Left kidney (tissue), 2 donors: ENCODE data around the gene CLEC4A. TPM values are rescaled to one million over a fixed set of nuclear protein-coding genes. Genes with fewer than 3 reads are reported as not detected.
"Not testable (repeated sequence)": the region's sequence is repeated elsewhere in the genome, so short reads cannot be mapped to it uniquely, and the experiment has no call there.

Experiments used
- DNase-seq: peaks from one replicate; pipeline ENCODE4 v3.0.0-alpha.2; 2013
- polyA plus RNA-seq: library from polyadenylated mRNA; unstranded; fragments of 120-200 nt; gene quantifications from one replicate; pipeline ENCODE4 v1.2.1, GENCODE V29; 2013; ENCODE audit not compliant: insufficient read length

Gene CLEC4A
- polyA plus RNA-seq, 1 donor: 3.5 TPM

GRCh38 chr12:8133636-8134397 lies 10.4 kb downstream of the CLEC4A start:
- not testable (repeated sequence) for DNase-seq

DNA sequence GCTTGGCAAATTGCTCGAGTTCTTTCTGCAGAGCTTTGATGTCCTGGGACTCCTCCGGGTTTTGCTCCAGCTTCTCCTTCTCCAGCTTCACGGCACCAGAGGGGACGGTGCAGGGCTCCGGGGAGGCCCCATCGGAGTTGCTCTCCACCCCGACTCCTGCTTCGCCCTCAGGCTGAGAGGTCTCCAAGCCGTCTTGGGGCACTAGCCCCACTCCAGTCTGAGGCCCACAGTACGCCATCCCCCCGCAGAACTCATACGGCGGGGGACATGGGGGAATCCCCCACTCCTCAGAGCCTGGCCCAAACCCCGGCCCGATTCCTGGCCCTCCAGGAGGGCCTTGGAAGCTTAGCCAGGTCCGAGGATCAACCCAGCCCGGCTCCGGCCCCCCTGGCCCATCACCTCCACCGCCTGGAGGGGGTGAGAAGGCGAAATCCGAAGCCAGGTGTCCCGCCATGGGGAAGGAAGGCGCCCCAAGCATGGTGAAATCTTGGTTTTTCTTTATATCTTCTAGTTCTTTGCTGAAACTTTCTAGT lies 11.0 kb downstream of the CLEC4A start:
- not testable (repeated sequence) for DNase-seq

DNA sequence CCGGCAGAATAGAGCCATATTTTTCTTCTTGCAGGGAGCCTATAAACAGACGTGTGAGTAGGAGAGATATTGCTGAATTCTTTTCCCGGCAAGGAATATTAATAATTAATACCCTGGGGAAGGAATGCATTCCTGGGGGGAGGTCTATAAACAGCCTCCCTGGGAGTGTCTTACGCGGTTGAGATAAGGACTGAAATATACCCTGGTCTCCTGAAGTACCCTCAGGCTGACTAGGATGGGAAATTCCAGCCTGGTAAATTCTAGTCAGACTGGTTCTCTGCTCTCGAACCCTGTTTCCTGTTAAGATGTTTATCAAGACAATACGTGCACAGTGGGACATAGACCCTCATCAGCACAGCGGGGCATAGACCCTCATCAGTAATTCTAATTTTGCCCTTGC lies 18.2 kb downstream of the CLEC4A start:
- not testable (repeated sequence) for DNase-seq

DNA sequence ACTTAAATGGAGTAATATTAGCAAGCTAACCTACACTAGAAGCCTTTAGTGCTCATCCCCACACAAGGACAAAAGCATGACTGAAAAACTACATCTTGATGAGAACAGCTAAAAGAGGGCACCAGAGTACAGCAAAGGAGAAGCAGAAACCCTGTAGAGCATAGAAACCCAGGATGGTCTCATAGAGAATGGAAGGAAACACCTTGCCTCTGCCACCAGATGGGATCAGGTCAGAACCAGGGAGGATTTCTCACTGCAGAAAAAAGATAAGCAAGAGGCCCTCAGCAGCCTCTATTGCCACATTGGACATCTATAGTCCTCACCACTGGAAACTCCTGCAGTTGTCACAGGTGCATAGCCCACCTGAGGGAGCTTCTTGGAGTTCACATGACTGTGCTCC lies 19.8 kb downstream of the CLEC4A start:
- DNase-seq: no peak

GRCh38 chr12:8145754-8146441 lies 22.5 kb downstream of the CLEC4A start:
- no peak for DNase-seq

DNA sequence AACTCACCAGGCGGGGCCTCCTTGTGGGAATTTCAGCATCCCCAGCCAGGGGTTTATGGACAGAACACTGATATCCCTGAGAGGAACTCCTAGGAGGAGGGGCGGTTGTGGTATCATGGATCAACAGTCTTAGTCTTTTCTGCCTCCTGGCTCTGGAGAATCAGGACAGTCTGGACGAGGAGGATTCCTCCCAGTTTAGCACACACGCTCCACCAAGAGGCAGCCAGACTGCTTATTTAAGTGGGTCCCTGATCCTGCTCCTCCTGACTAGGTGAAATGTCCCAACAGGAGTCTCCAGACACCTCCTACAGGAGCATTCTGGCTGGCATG lies 23.0 kb downstream of the CLEC4A start:
- no peak for DNase-seq

GRCh38 chr12:8154526-8154925 lies 31.1 kb downstream of the CLEC4A start:
- no peak for DNase-seq

DNA sequence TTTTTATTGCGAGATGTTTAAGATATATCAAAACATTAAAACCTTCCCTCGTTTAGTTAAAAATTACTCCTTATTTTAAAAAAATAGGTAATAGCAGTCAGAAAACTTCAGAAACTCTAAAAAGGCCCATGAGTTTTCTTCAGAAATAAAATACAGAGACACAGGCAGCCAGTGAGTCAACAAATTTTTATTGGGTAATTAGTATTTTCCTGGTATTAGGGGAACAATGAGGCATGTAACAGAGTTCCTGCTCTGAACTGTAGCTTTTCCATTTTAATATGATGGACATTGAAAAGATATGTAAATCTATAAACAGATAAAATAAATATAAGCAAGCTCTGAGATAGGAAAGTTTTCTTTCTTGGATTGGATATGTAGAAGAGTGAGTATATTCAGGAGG lies 33.0 kb downstream of the CLEC4A start:
- no peak for DNase-seq

DNA sequence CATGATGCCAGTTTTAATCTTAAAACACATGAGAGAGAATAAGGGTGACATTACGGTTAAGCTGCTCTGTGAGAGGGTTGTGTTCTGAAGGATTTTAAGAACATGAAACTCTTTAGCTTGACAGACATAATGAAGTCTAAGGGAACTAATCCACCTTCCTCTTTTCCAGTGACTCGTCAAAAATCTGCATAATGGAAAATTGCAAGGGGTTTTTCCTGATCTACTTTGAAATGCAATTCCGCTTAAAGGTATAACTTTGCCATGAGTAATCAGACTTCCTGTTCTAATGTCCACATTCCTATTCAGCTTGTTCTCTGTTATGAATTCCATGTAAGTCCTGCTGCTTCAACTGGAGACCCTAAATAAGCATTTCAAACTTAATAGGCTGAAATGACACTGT lies 33.4 kb downstream of the CLEC4A start, which contains the start of gene ZNF705A:
Gene ZNF705A, plus strand, starts transcription at position 171 of the 400 bp plus-strand sequence. CDS start 15,611 bp downstream, outside the sequence.
- no peak for DNase-seq

DNA sequence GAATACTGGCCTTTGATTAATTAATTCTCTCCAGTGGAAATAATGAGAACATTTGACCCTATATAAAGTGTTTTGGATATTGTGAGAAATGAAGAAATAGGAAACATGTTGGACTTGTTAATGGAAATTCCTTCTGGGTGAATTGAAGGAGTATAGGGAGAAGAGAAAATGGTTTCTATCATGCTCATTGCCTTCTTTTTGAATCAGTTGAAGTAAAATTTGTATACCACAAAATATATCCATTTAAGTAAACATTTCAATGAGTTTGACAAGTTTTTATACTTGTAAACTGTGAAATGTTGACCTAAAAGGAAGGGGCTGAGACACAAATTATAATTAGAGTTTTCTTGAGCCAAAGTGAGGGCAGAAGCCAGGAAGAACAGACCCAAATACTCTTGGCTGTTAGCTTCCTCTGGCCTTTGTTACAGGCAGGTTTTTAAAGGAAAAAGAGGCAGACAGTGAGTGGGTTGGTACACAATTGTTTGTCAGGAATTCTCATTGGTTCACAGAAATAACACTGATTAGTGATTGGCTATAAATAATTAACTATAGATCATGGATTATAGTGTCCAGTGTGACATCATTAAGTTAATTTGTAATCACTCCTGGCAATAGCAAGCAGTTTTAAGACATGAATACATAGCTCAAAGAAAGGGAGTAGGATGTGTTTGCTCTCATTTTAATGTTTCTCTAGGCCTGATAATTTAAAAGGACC lies 34.2 kb downstream of the CLEC4A start:
- DNase-seq: no peak

GRCh38 chr12:8172911-8173310 lies 49.5 kb downstream of the CLEC4A start:
- DNase-seq: not testable (repeated sequence)

GRCh38 chr12:8179989-8180585 lies 56.7 kb downstream of the CLEC4A start:
- peak; percentile 50 for DNase-seq

- not testable (repeated sequence) for DNase-seq
Observed at GRCh38 chr12:8181271-8181670, 57.9 kb downstream of the CLEC4A start.

GRCh38 chr12:8182923-8183322 lies 59.5 kb downstream of the CLEC4A start:
- not testable (repeated sequence) for DNase-seq

DNA sequence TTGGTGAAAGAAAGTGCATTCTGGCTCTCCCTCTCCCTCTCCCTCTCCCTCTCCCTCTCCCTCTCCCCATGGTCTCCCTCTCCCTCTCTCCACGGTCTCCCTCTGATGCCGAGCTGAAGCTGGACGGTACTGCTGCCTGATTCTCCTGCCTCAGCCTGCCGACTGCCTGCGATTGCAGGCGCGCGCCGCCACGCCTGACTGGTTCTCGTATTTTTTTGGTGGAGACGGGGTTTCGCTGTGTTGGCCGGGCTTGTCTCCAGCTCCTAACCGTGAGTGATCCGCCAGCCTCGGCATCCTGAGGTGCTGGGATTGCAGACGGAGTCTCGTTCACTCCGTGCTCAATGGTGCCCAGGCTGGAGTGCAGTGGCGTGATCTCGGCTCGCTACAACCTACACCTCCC lies 59.9 kb downstream of the CLEC4A start:
- not testable (repeated sequence) for DNase-seq

- not testable (repeated sequence) for DNase-seq
Observed at GRCh38 chr12:8184206-8184605, 60.8 kb downstream of the CLEC4A start.

GRCh38 chr12:8188088-8188487 lies 64.7 kb downstream of the CLEC4A start:
- not testable (repeated sequence) for DNase-seq

Other genes with a start within 250 kb of the CLEC4A start
- gene SLC2A3, start 187.4 kb upstream of the CLEC4A start, polyA plus RNA-seq: 21.1 TPM
- gene FOXJ2, start 90.9 kb upstream of the CLEC4A start, polyA plus RNA-seq: 25.9 TPM
- gene C3AR1, start 57.3 kb upstream of the CLEC4A start, polyA plus RNA-seq: 3.6 TPM
- gene NECAP1, start 41.3 kb upstream of the CLEC4A start, polyA plus RNA-seq: 37.1 TPM
- not detected for gene ZNF705A, start 33.4 kb downstream of the CLEC4A start, polyA plus RNA-seq
- gene FAM90A1, start 104.0 kb downstream of the CLEC4A start, polyA plus RNA-seq: 3.8 TPM